A549 (cell line): ENCODE data around the gene OCIAD2. TPM values are rescaled to one million over a fixed set of nuclear protein-coding genes. Genes with fewer than 3 reads are reported as not detected.
A peak's percentile ranks its signal among the peaks of the same experiment; 100 is the strongest.

Experiments used
- ATAC-seq, 2 experiments: fragments of 200-7000 bp in 1 of 2; fragments of >200 bp in 1 of 2; cut with Nextera tagmentation in 1 of 2; cut with Tn5 transposase in 1 of 2; 3 replicates each; pipeline versions ENCODE4 v1.8.0 to v1.9.1; 2018 to 2020; ENCODE audit warnings: mild to moderate bottlenecking in 1 of 2, moderate library complexity in 1 of 2
- CTCF ChIA-PET: fragments of 300-600 bp; sonication (Branson Sonifier 250); formaldehyde crosslinking; extraction: SDS; loops from one replicate; lab custom pipeline; 2021; ENCODE audit warnings: antibody characterized with exemption, inconsistent platforms; lab: Yijun Ruan, JAX
- POLR2A ChIA-PET: fragments of 350-600 bp; formaldehyde crosslinking; extraction: SDS; loops from one replicate; lab custom pipeline; 2021; ENCODE audit warnings: antibody characterized with exemption, inconsistent platforms; lab: Yijun Ruan, JAX
- DNase-seq, 2 experiments: peaks; one replicate each; pipeline versions ENCODE4 v3.0.0 to v3.0.0-alpha.2; 2011 to 2016; ENCODE audit warnings: low read depth in 1 of 2, low spot score in 1 of 2
- FAIRE-seq: peaks from 2 replicates; lab custom pipeline; 2011; peaks lifted over from hg19 to GRCh38; lab: Jason Lieb, UNC
- H3K27ac ChIP-seq, 2 experiments: fragments of >200 bp; sonication (Bioruptor Twin); formaldehyde crosslinking; 3 replicates each; pipeline ENCODE4 v1.5.1; 2016 to 2017
- H3K4me1 ChIP-seq: fragments of >200 bp; sonication (Bioruptor Twin); formaldehyde crosslinking; 3 replicates; pipeline ENCODE4 v1.6.1; 2016
- H3K4me2 ChIP-seq: fragments of >200 bp; sonication (Bioruptor Twin); formaldehyde crosslinking; 3 replicates; pipeline ENCODE4 v1.6.1; 2016
- H3K4me3 ChIP-seq: fragments of >200 bp; sonication (Bioruptor Twin); formaldehyde crosslinking; 3 replicates; pipeline ENCODE4 v1.5.1; 2016
- H3K9me3 ChIP-seq: fragments of >200 bp; sonication (Bioruptor Twin); formaldehyde crosslinking; 3 replicates; pipeline ENCODE4 v1.6.1; 2016
- CHD4 ChIP-seq: fragments of 200-600 bp; sonication (generic); IDR thresholded peaks from 2 replicates; pipeline ENCODE4 v1.6.1; 2016; ENCODE audit warnings: antibody characterized with exemption, mild to moderate bottlenecking, borderline replicate concordance
- CTCF ChIP-seq: fragments of >200 bp; sonication (Bioruptor Twin); formaldehyde crosslinking; IDR thresholded peaks from 3 replicates; pipeline ENCODE4 v1.5.1; 2016
- FOSL2 ChIP-seq, 2 experiments: fragments of 450-650 bp in 1 of 2; fragments of >200 bp in 1 of 2; sonication (Bioruptor Twin) in 1 of 2; formaldehyde crosslinking; IDR thresholded peaks; 2 replicates each; pipeline versions ENCODE4 v1.5.0 to v1.6.1; 2016 to 2020; ENCODE audit warnings: mild to moderate bottlenecking in 1 of 2, moderate library complexity in 1 of 2
- HOXB13 ChIP-seq: fragments of 250-450 bp; sonication (Bioruptor Pico); IDR thresholded peaks from 2 replicates; pipeline ENCODE4 v1.5.0; 2020; ENCODE audit warnings: low read depth, mild to moderate bottlenecking, moderate library complexity
- MAFK ChIP-seq: fragments of 450-650 bp; IDR thresholded peaks from 2 replicates; pipeline ENCODE4 v1.6.1; 2014; ENCODE audit not compliant: partially characterized antibody
- MAX ChIP-seq: IDR thresholded peaks from 2 replicates; pipeline ENCODE4 v1.6.1; 2012
- MAZ ChIP-seq: fragments of 150-350 bp; IDR thresholded peaks from 2 replicates; pipeline ENCODE4 v1.6.1; 2014; ENCODE audit warnings: antibody characterized with exemption, low read depth, low read length, borderline replicate concordance
- MYC ChIP-seq: IDR thresholded peaks from 2 replicates; pipeline ENCODE4 v1.6.1; 2012; ENCODE audit warnings: mild to moderate bottlenecking, inconsistent platforms, low read length, improper control_type of control experiment, borderline replicate concordance
- PBX3 ChIP-seq: IDR thresholded peaks from 2 replicates; pipeline ENCODE4 v1.6.1; 2012
- PHF8 ChIP-seq: fragments of 200-600 bp; sonication (generic); IDR thresholded peaks from 2 replicates; pipeline ENCODE4 v1.6.1; 2016; ENCODE audit warnings: low read depth, mild to moderate bottlenecking, antibody characterized with exemption, moderate library complexity, borderline replicate concordance
- POLR2AphosphoS2 ChIP-seq: conservative IDR thresholded peaks from 2 replicates; pipeline ENCODE4 v1.6.1; 2012; ENCODE audit warnings: low read length, improper control_type of control experiment, inconsistent platforms
- RCOR1 ChIP-seq: fragments of 150-350 bp; IDR thresholded peaks from 2 replicates; pipeline ENCODE4 v1.6.1; 2014; ENCODE audit warnings: antibody characterized with exemption, low read length, low read depth
- RNF2 ChIP-seq: fragments of 200-600 bp; sonication (generic); IDR thresholded peaks from 2 replicates; pipeline ENCODE4 v1.6.1; 2016; ENCODE audit warnings: low read depth, mild to moderate bottlenecking, antibody characterized with exemption, moderate library complexity, borderline replicate concordance
- SREBF2 ChIP-seq: fragments of 450-650 bp; IDR thresholded peaks from 2 replicates; pipeline ENCODE4 v1.6.1; 2014; ENCODE audit warnings: mild to moderate bottlenecking, moderate library complexity
- TFCP2L1 ChIP-seq: fragments of 250-450 bp; sonication (Bioruptor Pico); IDR thresholded peaks from 2 replicates; pipeline ENCODE4 v1.5.0; 2021; ENCODE audit warnings: mild to moderate bottlenecking
- WGBS: methylation state at CpG from one replicate; pipeline ENCODE4 v1.1.6; 2017; ENCODE audit errors: missing lambda C conversion rate; 5-methylcytosine and 5-hydroxymethylcytosine counted together
- polyA plus RNA-seq, 4 experiments: library from polyadenylated mRNA; depleted of rRNA in 3 of 4; stranded (reverse); fragments of >200 nt; fragmentation: RNase III in 1 of 4; extraction: RNeasy Plus Mini Kit Qiagen cat#74134 plus additional on column Dnase treatment in 1 of 4; gene quantifications; 2 replicates in 3 of 4; 3 replicates in 1 of 4; pipeline ENCODE4 v1.2.3, GENCODE V29; 2011 to 2017

OCIAD2 gene
- polyA plus RNA-seq, 2 of the 4 experiments (the other 2 are of a cell fraction), result 141 to 170 TPM

GRCh38 chr4:48947731-48948130 is 41.2 kb upstream of the OCIAD2 start:
- WGBS, result 95% methylated on average over 1 of the region's 1 CpG

GRCh38 chr4:48945981-48946380 is 39.4 kb upstream of the OCIAD2 start:
- WGBS, result 52% methylated on average over 2 of the region's 2 CpGs
- ChIA-PET CTCF (no interaction called here), POLR2A (no interaction called here)
- TF ChIP-seq PHF8, result no peak
- no peak for TF ChIP-seq POLR2AphosphoS2
- no peak for TF ChIP-seq MAX
- no peak for TF ChIP-seq MYC
- no peak for TF ChIP-seq CTCF
- no peak for TF ChIP-seq CHD4
- TF ChIP-seq HOXB13 (CRISPR knock-in tag), result no peak
- TF ChIP-seq MAZ, result no peak
- TF ChIP-seq TFCP2L1, result no peak
- no peak for TF ChIP-seq RNF2
- TF ChIP-seq RCOR1, result no peak
- TF ChIP-seq FOSL2 (IDR thresholded peaks at IDR 0.05), result no peak
- no peak for TF ChIP-seq FOSL2 (CRISPR knock-in tag; IDR thresholded peaks at IDR 0.05)
- DNase-seq (no peak), FAIRE-seq (no peak), ATAC-seq (no peak)
- no peak overlapping the region for H3K4me2 ChIP-seq
- H3K27ac ChIP-seq, result no peak overlapping the region
- H3K9me3 ChIP-seq, result no peaks in the 10 kb centered on the region
- H3K4me3 ChIP-seq, result no peak overlapping the region
- H3K4me1 ChIP-seq, result 0 out of 3 replicates have a peak, but pooled peaks cover 5% of the 10 kb centered on the region

More at GRCh38 chr4:48947731-48948130, 41.2 kb upstream of the OCIAD2 start:
- POLR2A ChIA-PET, result no interaction called here
- no peak overlapping the region for H3K4me2 ChIP-seq
- FAIRE-seq, result no peak
- no peak for TF ChIP-seq SREBF2
- TF ChIP-seq MAFK, result peak; percentile 14
- no peak overlapping the region for H3K4me3 ChIP-seq
- H3K9me3 ChIP-seq, result peaks cover 9% of the 10 kb centered on the region; the same call in 2 of the 3 replicates
- no peak for ATAC-seq
- no peak overlapping the region for H3K27ac ChIP-seq
- no peak for DNase-seq
- CTCF ChIA-PET, result no interaction called here
- H3K4me1 ChIP-seq, result 0 out of 3 replicates have a peak, but pooled peaks cover 5% of the 10 kb centered on the region

- ChIA-PET CTCF (interaction anchor here (0.7 to 1.7 kb wide), 11 partner anchors 12 to 344 kb away, joined by 3 to 7 read pairs (median 4); no protein-coding TSS in a partner anchor), POLR2A (interaction anchor here (1.5 kb wide), 1 partner anchor 38 kb away, joined by 4 read pairs; the partner anchor contains the start of gene OCIAD2)
- no peak overlapping the region for H3K4me3 ChIP-seq
- TF ChIP-seq CTCF, result peak; percentile 22; the same call in 1 of the 3 replicates
- no peak for TF ChIP-seq PBX3
- ATAC-seq (no peak), DNase-seq (peak in 1 of 2 experiments; percentile 30), FAIRE-seq (no peak)
- peaks cover 10% of the 10 kb centered on the region; the same call in 2 of the 3 replicates for H3K4me1 ChIP-seq
- H3K4me2 ChIP-seq, result peak overlapping the region; percentile 27; the same call in 1 of the 3 replicates
- no peaks in the 10 kb centered on the region for H3K9me3 ChIP-seq
- 65% methylated on average over 6 of the region's 6 CpGs for WGBS
- no peak overlapping the region for H3K27ac ChIP-seq
Measured at GRCh38 chr4:48944756-48945241, 38.2 kb upstream of the OCIAD2 start.
